Measurements from ENCODE around the gene FZR1. TPM values are rescaled to one million over a fixed set of nuclear protein-coding genes. Genes with fewer than 3 reads are reported as not detected.

The FZR1 gene
- total and polyA plus RNA-seq, 2 of the 8 experiments (the other 6 are each of a cell fraction or from before 2014, with no cell fraction given): 21.6 to 35.5 TPM

DNA sequence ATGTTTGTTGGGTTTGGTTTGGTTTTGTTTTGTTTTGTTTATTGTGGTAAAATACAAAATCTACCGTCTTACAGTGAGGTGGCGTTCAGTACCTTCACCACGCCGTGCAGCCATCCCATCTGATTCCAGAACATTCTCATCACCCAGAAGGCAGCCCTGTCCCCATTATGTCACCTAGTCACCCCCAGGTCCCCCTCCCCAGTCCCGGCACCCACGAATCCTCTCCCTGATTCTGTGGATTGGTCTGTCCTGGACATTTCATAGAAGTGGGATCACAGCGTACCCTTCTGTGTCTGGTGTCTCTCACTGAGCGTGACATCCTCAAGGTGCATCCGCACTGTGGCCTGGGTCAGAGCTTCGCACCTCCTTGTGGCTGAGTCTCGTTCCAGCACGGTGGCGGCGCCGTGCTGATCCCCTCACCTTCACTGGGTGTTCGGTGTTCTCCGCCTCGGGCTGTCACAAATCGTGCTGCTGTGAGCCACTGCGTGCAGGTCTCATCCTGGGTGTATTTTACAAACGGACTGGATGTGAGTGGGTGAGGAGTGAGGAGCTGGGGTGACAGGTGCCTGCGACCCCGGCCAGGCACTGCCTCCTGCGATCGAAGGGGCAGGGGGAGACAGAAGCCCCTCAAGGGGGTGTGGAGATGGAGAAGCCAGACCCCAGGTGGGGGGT lies 32.3 kb downstream of the FZR1 start:
- H3K14ac ChIP-seq (ENCODE audit: insufficient read length): no peak overlapping the region
- no peak overlapping the region for H3K23ac ChIP-seq (ENCODE audit: insufficient read length)
- peaks cover 8 to 16% of the 10 kb centered on the region in 2 experiments for H4K20me1 ChIP-seq (replicated peaks in 1 of 2; ENCODE audit: control insufficient read depth in 1 of 2, insufficient read depth in 2 of 2, low read length in 2 of 2)
- H3K9ac ChIP-seq (replicated peaks in 1 of 4; ENCODE audit: extremely low read depth in 1 of 4, low read depth in 3 of 4, low read length in 3 of 4): no peak overlapping the region
- no peak overlapping the region for H3K4me3 ChIP-seq (ENCODE audit: extremely low read depth in 1 of 4, insufficient read depth in 2 of 4, low read depth in 3 of 4, low read length in 4 of 4)
- no peak for FAIRE-seq
- H2BK15ac ChIP-seq (ENCODE audit: low read length): no peak overlapping the region; the same call in 1 of the 2 replicates
- H3K56ac ChIP-seq (replicated peaks; ENCODE audit: insufficient read length, low read depth, low read length): no peak overlapping the region
- H3K4ac ChIP-seq (replicated peaks; ENCODE audit: insufficient read length, low read depth, low read length): no peak overlapping the region
- CTCF ChIA-PET (ENCODE audit: partially characterized antibody): interaction anchor here (0.7 to 1.9 kb wide), 13 partner anchors 8 to 208 kb away, joined by 3 to 8 read pairs (median 3); no protein-coding TSS in a partner anchor
- peaks cover 3 to 11% (median 6%) of the 10 kb centered on the region in 4 experiments; a peak in 6 of 7 replicates for H3K4me1 ChIP-seq (replicated peaks in 1 of 4; ENCODE audit: control insufficient read depth in 3 of 4, insufficient read depth in 4 of 4, low read length in 3 of 4)
- H3K18ac ChIP-seq (ENCODE audit: extremely low read depth, low read length): no peak overlapping the region
- H2AFZ ChIP-seq (ENCODE audit: low read length): no peak overlapping the region
- POLR2A ChIA-PET (ENCODE audit: partially characterized antibody): interaction anchor here (0.7 to 4.0 kb wide), 12 partner anchors 7 to 259 kb away, joined by 3 to 30 read pairs (median 4); partner anchors contain the start of genes FZR1 and MFSD12
- WGBS, 2 experiments (ENCODE audit: extremely low coverage in 1 of 2, insufficient coverage in 1 of 2, insufficient read length in 1 of 2, insufficient replicate concordance in 2 of 2, low coverage in 1 of 2, low lambda C conversion rate in 2 of 2, missing lambda C conversion rate in 1 of 2): 83% methylated on average over 25 of the region's 25 CpGs; no CpG with 5 or more reads in 1 of the 2 experiments
- H3K79me1 ChIP-seq (ENCODE audit: low read depth, low read length): 0 out of 2 replicates have a peak, but pooled peaks cover 2% of the 10 kb centered on the region
- no peak overlapping the region for H4K5ac ChIP-seq (ENCODE audit: insufficient read length, low read depth, low read length)
- H3K23me2 ChIP-seq (ENCODE audit: low read depth, low read length): no peaks in the 10 kb centered on the region
- H3K27ac ChIP-seq (ENCODE audit: low read depth, low read length): no peak overlapping the region
- no peak overlapping the region for H2BK20ac ChIP-seq (ENCODE audit: low read length)
- peak overlapping the region; percentile 93 for H2AK5ac ChIP-seq (ENCODE audit: low read depth, low read length)
- no peaks in the 10 kb centered on the region for H3K27me3 ChIP-seq (replicated peaks in 1 of 4; ENCODE audit: control insufficient read depth in 3 of 4, extremely low read depth in 1 of 4, insufficient read depth in 3 of 4, low read length in 3 of 4)
- H3K9me3 ChIP-seq (ENCODE audit: insufficient read depth in 2 of 2, low read depth in 1 of 2, low read length in 1 of 2): no peaks in the 10 kb centered on the region
- no peak overlapping the region for H2BK5ac ChIP-seq (ENCODE audit: low read depth, low read length)
- no peak overlapping the region for H2BK120ac ChIP-seq (replicated peaks; ENCODE audit: low read depth, low read length)
- H2BK12ac ChIP-seq (ENCODE audit: low read depth, low read length): no peak overlapping the region
- H4K8ac ChIP-seq (ENCODE audit: extremely low read depth, insufficient read depth, low read length): no peak overlapping the region
- no peak overlapping the region for H3K4me2 ChIP-seq (ENCODE audit: insufficient read depth in 1 of 2, low read depth in 2 of 2, low read length in 2 of 2)
- H3K36me3 ChIP-seq (ENCODE audit: control insufficient read depth in 2 of 4, insufficient read depth in 4 of 4, low read length in 3 of 4): peaks cover 0 to 19% (median 7%) of the 10 kb centered on the region in 4 experiments; a peak in 6 of 8 replicates
- H3K79me2 ChIP-seq (ENCODE audit: control insufficient read depth in 1 of 2, insufficient read depth in 2 of 2, low read length in 2 of 2): no peaks in the 10 kb centered on the region
- DNase-seq (ENCODE audit: low read depth in 1 of 2, low spot score in 2 of 2): no peak
- no peak overlapping the region for H4K91ac ChIP-seq (replicated peaks; ENCODE audit: insufficient read length, low read length)
- TF ChIP-seq POLR2AphosphoS5 (IDR thresholded peaks at IDR 0.05; ENCODE audit: low read depth, low read length) (no peak), POLR2A (IDR thresholded peaks at IDR 0.05; ENCODE audit: control extremely low read depth in 1 of 2, low read depth in 2 of 2, low read length in 2 of 2) (peak in 1 of 2 experiments; percentile 52; a peak in 1 of 3 replicates), EP300 (IDR thresholded peaks at IDR 0.05; ENCODE audit: borderline replicate concordance in 1 of 2, low read depth in 2 of 2, low read length in 2 of 2) (no peak), TBP (IDR thresholded peaks at IDR 0.05; ENCODE audit: low read depth, low read length) (no peak), EGR1 (IDR thresholded peaks at IDR 0.05; ENCODE audit: borderline replicate concordance, low read depth, low read length) (no peak), RBBP5 (IDR thresholded peaks at IDR 0.05; ENCODE audit: borderline replicate concordance, low read depth, low read length) (no peak), SUZ12 (IDR thresholded peaks at IDR 0.05; ENCODE audit: low read length) (no peak)
- TF ChIP-seq, protein P1, sequence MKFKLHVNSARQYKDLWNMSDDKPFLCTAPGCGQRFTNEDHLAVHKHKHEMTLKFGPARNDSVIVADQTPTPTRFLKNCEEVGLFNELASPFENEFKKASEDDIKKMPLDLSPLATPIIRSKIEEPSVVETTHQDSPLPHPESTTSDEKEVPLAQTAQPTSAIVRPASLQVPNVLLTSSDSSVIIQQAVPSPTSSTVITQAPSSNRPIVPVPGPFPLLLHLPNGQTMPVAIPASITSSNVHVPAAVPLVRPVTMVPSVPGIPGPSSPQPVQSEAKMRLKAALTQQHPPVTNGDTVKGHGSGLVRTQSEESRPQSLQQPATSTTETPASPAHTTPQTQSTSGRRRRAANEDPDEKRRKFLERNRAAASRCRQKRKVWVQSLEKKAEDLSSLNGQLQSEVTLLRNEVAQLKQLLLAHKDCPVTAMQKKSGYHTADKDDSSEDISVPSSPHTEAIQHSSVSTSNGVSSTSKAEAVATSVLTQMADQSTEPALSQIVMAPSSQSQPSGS (IDR thresholded peaks at IDR 0.05; ENCODE audit: low read length): no peak
